ENCODE data around the gene CD44.

Gene CD44

DNA sequence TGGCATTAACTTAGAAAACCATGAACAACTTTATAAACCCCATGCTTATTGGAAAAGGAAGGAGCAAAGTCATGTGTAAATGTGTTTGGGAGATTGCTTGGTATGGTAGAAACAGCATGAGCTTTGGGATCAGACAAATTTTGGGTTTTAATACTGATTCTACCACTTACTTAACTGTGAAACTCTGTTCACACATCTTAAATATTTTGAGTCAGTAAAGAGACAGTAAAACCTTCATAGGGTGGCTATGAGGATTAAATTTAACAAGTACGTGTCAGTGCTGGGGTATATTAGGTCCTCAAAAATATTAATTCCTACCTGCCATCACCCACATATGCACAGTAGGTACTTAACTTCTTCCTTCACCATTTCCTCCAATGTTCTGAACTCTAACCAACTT lies 96.5 kb downstream of the CD44 start:
- in situ Hi-C loops (cut with MboI; ENCODE audit: low sequenced_read_pairs, unreplicated experiment) = no loop called here
- DNase-seq (ENCODE audit: low spot score) = no peak
- TF ChIP-seq CTCF (IDR thresholded peaks at IDR 0.05; ENCODE audit: borderline replicate concordance, control extremely low read depth, extremely low read depth, insufficient read depth, missing control alignments) = no peak

DNA sequence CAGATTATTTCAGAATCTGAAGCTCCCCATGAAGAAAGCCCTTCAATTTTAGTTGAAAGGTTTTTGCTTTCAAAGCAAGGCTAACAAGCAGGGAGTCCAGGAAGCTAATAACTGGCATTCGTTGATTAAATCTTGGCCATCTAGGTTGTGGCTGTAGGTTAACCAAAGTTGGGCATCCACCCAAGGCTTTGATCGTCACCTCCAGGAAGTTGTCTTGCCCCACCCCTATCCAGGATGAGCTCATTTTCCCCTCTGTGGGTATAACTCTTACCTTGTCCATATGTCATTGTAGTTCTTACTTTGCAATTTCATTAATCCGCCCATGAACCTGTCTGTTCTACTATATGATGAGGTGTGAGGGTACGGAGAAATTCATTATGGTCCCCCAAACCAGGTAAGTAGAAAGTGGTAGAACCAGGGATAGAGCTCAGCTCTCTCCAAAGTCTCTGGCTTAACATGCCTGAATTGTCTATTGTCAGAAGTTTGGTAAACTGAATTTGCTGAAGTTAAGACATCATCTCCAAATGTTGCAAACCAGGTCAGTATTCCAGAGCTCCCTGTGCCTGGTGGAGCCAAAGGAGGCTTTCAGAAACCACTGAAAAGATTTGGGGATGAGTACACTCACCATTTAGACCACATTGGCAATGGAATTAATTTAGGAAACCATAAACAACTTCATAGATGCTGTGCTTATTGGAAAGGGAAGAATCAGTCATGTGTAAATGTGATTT lies 97.1 kb downstream of the CD44 start:
- DNase-seq (ENCODE audit: low spot score) = no peak
- no peak for TF ChIP-seq CTCF (IDR thresholded peaks at IDR 0.05; ENCODE audit: borderline replicate concordance, control extremely low read depth, extremely low read depth, insufficient read depth, missing control alignments)
- in situ Hi-C loops (cut with MboI; ENCODE audit: low sequenced_read_pairs, unreplicated experiment) = no loop called here

GRCh38 chr11:35236667-35237003 lies 97.7 kb downstream of the CD44 start:
- in situ Hi-C loops (cut with MboI; ENCODE audit: low sequenced_read_pairs, unreplicated experiment) = no loop called here
- DNase-seq (ENCODE audit: low spot score) = no peak
- no peak for TF ChIP-seq CTCF (IDR thresholded peaks at IDR 0.05; ENCODE audit: borderline replicate concordance, control extremely low read depth, extremely low read depth, insufficient read depth, missing control alignments)

DNA sequence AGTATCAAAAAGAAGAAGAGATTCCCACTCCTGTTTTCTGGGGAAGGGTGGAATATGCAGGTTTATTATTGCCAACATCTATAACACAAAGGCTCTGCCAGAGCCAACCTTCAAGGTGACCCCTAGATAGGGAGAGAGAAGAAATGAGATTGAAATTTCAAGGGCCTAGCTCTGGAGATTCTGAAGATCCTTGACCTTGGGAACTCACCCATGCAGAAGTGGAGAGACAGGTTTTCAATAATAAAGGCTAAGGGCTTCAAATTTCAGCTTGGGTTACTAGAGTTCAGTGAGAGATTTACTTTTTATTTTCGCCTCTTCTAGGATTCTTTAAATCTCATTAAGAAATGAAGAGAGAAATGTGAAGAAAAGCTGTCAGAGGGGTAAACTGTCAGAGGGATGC lies 98.4 kb downstream of the CD44 start:
- DNase-seq (ENCODE audit: low spot score) = no peak
- in situ Hi-C loops (cut with MboI; ENCODE audit: low sequenced_read_pairs, unreplicated experiment) = no loop called here
- no peak for TF ChIP-seq CTCF (IDR thresholded peaks at IDR 0.05; ENCODE audit: borderline replicate concordance, control extremely low read depth, extremely low read depth, insufficient read depth, missing control alignments)

GRCh38 chr11:35237860-35238715 lies 99.1 kb downstream of the CD44 start:
- peak; percentile 56 for TF ChIP-seq CTCF (IDR thresholded peaks at IDR 0.05; ENCODE audit: borderline replicate concordance, control extremely low read depth, extremely low read depth, insufficient read depth, missing control alignments)
- in situ Hi-C loops (cut with MboI; ENCODE audit: low sequenced_read_pairs, unreplicated experiment) = no loop called here

GRCh38 chr11:35238882-35239281 lies 99.9 kb downstream of the CD44 start:
- no peak for DNase-seq (ENCODE audit: low spot score)
- TF ChIP-seq CTCF (IDR thresholded peaks at IDR 0.05; ENCODE audit: borderline replicate concordance, control extremely low read depth, extremely low read depth, insufficient read depth, missing control alignments) = no peak
- in situ Hi-C loops (cut with MboI; ENCODE audit: low sequenced_read_pairs, unreplicated experiment) = no loop called here

More at GRCh38 chr11:35237860-35238715, 99.1 kb downstream of the CD44 start:
- peak; percentile 18 for DNase-seq (ENCODE audit: low spot score)

All from GM13976 (cell line).